HG02840 (cell line): ENCODE measurements around the gene THAP4.

ENCODE experiments used
- ATAC-seq: cut with Tn5 transposase; IDR thresholded peaks from one replicate; pipeline ENCODE4 v1.9.1; 2021; ENCODE audit warnings: mild to moderate bottlenecking, moderate library complexity, moderate number of reproducible peaks; ENCODE audit not compliant: unreplicated experiment, low FRiP score

The THAP4 gene, protein sequence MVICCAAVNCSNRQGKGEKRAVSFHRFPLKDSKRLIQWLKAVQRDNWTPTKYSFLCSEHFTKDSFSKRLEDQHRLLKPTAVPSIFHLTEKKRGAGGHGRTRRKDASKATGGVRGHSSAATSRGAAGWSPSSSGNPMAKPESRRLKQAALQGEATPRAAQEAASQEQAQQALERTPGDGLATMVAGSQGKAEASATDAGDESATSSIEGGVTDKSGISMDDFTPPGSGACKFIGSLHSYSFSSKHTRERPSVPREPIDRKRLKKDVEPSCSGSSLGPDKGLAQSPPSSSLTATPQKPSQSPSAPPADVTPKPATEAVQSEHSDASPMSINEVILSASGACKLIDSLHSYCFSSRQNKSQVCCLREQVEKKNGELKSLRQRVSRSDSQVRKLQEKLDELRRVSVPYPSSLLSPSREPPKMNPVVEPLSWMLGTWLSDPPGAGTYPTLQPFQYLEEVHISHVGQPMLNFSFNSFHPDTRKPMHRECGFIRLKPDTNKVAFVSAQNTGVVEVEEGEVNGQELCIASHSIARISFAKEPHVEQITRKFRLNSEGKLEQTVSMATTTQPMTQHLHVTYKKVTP

DNA sequence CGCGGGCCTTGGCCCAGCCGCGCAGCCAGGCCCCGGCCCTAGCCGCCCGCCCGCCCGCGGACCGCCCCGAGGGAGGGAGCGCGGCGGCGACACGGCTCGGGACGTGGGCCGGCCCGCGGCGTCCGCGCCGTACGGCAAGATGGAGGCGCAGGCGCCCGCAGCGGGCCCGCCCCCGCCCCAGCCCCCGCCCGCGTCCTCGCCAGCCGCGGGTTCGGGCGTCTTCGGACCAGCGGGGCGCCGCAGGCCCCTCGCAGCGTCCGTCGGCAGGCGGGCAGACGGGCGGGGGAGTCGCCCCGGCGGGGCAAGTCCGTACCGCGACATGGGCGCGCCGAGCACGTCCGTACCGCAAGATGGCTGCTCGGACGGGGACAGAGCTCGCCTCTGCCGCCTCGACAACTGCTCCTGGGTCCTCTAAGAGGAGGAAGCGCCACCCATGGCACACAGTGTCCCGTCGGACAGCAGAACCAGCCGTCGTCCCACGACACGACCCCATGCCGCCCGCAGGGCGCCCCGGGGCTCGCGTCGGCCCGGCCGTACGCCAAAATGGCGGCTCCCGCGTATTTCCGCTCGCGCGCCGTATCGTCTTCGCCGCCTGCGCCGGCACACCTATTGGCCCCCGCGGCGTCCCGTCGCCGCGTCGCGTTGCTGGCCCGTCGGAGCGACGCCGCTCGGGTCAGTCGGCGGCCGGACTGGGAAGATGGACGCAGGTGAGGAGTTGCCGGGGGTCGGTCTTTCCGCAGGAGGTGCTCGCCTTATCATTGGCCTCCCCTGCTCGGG lies at the start of gene THAP4, which contains the start of gene ATG4B:
Gene THAP4, minus strand, starts transcription at position 141 of the 777 bp plus-strand sequence. CDS start 141 bp downstream, outside the sequence.
Gene ATG4B, plus strand, starts transcription at position 676 of the 777 bp plus-strand sequence. Its CDS starts 22 bp downstream, at position 698.
- ATAC-seq, result peak; percentile 79

DNA sequence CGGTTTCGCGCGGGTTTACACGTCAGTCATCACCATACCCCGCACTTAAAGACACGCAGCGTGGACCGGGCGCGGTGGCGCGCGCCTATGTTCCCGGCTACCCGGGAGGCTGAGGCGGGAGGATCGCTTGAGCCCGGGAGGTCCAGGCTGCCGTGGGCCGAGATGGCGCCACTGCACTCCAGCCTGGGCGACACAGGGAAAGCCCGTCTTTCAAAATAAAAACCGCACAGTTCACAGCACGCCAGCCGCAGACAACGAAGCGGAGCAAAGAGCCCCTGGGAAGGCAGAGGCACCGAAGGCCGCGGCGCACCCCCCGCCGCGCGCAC lies 49.3 kb upstream of the THAP4 start:
- peak; percentile 20 for ATAC-seq

DNA sequence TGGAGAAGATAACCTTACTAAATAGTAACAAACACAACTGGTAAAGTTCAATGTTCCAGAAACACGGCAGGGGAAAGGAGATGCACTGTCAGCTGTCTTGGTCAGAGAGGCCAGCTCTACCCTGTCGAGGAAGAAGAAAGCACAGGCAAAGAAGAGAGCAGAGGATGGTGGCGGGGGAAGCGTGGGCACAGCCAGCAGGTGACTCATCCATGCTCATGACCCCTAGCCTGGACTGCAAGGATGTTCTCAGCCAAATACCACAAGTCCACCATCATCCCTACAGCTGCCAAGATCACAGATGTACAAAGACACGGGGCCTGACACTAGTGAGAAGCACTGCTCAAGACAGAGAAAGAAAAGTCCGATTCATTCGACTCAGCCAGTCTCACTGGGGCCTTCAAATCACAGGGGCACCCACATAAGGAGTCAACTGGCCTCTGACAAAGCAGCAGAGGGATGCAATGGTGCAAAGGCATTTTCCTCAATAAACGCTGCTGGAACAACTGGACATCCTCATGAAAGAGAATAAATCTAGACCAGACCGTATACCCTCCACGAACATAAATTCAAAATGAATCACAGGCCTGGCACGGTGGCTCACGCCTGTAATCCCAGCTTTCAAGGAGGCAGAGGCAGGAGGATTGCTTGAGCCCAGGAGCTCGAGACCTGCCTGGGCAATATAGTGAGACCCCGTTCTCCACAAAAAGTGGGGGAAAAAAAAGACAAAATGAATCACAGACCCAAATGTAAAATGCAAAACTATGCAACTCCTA lies 44.1 kb upstream of the THAP4 start:
- ATAC-seq, result no peak

DNA sequence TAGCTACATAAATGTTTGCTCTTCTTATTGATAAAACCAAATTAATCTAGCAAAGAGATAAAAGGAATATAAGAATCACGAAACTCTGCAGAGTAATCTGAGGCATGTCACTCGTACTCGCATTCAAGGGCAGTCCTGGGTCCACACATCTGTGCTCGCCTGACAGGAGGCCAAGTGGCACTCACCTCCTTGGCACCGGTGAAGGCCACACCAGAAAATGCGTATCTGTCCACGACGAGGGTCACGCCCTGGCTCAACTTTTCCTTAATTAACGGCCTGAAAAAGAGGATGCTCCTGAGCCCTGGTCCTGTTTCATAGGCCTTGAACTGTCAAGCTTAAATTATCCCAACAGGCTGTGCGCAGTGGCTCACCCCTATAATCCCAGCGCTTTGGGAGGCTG lies 43.1 kb upstream of the THAP4 start:
- no peak for ATAC-seq

DNA sequence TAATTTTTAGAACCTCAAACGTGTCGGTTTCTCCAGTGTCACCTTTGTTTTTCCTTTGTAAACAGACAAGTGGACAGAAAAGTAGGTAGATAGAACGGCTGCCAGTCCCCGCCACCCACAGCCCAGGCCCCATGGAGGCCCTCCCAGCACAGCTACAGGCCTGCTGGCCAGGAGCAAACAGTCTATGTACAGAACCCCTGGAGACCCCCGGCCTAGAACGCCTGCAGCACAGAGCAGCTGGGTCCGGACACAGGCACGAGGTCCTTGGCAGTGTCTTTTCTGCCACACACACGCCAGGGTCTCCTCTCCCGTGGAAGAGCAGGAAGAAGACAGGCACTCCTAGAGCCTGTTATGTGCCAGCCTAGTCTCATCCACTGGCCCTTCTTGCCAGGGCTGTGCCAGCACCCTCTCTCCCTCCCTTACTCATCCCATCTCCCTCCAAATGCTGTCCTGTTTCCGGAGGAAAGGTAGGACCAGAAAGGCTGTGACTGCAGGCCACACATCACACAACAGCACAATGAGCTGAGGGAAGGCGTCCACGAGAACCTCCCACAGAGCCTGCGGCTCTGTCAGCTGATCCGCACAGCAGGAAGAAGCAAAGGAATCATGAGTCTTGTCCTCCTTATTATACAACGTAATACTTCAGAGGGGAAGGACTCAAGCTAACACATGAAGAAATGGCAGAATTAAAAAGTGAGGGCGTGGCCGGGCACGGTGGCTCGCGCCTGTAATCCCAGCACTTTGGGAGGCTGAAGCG lies 42.0 kb upstream of the THAP4 start:
- no peak for ATAC-seq

DNA sequence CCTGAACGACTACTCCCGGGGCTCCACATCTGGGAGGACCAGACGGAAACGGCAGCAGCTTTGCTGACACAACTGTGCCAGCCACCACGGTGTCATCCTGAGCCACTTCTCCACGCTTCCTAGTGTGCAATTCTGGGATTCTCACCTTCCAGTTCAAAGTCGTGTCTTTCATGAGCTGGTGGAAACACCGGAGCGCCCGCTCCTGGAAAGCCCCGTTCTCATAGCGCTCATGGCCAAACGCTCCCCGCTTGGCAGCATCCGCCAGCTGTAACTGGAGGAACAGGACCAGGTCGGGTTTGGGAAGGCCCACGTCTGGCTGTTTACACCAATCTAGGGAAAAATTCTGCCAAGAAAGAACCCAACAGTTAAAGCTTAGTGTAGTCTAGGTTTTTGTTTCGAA lies 41.3 kb upstream of the THAP4 start:
- no peak for ATAC-seq

DNA sequence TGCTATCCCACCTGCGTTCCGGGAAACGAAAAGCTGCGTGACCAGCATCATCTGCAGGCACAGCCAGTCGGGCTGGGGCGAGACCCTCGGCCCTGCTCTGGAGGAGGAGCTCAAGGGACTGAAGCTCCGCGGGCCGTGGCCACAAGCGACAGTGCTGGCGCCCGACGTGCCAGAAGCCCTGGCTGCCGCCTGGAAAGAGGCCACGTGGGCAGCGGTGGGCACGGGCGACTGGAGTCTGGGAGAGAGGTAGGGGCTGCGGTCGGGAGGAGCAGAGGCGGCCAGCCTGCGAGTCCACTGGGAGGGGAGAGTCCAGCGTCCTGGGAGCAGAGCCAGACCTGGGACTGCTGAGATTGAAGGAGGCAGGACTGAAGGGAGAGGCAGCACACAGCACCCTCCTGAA lies 40.4 kb upstream of the THAP4 start:
- ATAC-seq, result no peak

DNA sequence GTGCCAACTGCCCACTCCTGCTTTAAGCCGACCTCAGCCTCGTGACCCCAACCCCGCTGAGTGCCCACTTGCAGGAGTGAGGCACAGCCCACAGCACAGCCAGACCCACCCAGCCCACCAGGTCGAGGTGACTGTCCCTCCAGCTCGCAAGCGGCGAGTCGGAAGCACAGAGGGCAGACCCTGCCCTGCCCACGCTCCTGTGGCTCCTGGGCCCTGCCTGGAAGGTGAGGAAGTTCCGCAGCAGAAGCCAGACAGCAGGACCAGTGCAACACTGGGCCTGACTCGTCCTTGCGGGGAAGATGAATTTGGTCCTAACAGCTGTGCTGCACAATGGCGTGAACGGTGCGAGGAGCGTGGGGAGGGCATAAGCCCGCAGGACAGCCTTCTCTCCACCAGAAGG lies 39.7 kb upstream of the THAP4 start:
- no peak for ATAC-seq

DNA sequence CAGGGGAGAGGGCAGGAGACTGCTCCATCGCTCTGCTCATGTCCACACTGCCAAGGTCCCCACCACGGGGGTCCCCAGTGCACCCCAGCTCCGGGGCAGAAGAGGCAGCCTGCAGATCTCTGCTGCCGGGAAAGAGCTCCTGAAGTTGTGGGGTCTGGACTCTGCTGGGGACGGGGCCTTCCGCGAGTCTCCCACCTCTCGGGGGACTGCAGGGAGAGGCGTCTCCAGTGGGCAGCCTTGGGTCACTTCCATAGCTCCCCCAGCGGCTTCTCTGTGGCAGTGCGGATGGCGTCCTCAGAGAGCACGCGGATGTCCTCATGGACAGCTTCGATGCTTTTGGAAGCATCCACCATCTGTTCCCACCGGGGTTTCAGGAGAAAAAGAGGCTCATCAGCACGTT lies 38.9 kb upstream of the THAP4 start:
- ATAC-seq, result no peak

DNA sequence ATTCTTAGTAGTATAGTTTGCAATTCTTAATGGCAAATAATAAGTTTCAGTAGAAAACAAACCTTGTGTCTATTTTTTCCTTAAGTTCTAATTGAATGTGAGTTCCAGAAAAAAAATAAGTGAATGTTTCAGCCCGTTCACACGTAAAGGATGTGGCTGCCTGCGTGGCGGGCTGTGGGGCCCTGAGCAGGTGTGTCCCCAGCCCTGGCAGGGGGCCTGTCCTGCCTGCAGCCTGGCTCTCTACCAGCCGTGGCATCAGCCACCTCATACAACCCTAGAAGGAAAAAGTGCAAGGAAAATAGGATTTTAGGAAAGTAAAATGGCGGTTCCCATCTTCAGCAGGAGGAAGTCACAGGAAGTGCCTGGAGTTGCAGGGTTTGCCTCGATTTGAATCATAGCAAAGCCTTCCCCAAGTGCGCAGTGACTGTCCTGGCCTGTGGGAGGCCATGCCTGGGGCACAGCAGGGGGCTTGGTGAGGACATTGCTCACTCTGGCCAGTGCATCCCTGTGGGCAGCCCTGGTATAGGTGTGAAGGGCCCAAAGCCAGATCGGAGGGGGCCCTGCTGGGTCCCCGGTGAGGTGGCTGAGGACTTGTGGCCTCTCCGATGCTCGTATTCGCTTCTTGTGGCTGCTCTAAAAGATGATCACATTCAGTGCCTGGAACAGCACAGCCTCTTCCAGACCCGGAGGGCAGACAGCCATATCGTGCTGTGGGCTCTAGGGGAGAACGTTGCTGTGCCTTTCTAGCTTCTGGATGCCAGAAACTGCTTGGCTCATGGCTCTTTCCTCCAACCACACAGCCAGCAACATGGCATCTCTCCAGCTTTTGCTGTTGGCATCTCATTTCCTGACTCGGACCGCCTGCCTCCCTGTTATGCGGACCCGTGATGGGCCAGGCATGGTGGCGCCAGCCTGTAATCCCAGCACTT lies 37.1 kb upstream of the THAP4 start:
- no peak for ATAC-seq

DNA sequence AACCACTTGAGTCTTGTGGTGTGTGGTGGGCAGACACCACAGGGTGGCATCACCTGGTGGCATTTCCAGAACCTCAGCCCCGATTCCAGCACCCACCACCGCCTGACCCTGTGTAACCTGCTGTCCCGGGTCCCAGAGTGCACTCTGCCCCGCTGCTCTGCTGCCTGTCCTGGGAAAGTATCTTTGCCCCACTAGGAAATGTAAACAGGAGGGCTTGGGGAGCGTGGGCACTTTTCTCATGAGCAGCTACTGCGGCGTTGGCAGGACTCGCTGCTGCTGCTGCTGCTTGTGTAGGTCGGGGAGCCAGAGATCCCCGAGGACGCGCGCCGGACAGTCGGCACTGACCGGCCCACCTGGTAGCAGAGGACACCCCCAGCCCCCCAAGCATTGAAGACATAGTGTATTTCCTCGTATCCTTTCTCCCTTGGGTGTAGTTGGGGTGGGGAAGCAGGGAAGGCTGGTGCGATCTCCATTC lies 36.3 kb upstream of the THAP4 start:
- ATAC-seq, result no peak

DNA sequence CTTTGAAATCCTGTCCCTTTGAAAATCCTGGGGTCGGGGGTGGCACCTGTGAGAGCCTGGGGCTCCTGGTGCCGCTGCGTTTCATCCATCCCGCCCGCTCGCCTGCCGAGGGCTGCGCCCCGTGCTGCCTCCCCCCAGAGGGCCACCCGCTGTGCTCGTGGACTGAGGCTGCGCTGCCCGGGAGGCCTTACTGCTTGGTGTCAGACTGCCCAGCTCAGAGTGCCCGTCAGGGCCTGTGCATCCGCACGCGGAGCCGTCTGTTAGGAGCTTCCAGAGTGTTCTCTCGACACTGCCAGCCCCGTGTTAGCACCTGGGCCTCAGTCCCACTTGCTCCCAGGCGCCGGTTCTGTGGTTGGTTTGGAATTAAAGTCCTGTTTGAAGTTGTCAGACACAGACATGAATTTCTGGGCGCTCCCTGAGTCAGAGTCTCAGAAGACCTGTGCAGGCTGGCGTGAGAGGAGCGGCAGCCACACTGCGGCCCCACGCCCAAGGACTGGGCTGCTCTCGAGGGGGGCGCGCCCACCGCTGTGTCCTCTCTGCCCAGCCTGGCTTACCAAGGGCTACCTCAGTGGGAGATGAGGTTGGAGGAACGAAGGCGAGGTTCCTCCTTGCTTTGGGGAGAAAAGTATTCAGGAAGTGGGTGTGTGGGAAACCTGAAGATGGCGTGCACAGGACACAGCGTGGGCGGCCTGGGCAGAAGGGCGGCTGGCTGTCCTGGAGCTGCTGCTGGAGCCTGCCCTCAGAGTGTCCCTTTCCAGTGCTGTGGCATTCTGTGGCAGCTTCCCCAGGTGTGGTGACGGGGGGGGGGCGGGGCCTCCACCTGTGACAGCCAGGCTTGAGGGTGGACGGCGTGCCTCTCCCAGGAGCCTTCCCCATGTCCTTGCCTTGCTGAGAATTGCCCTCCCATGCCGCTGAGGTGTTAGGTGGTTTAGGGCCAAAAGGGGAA lies 35.6 kb upstream of the THAP4 start:
- ATAC-seq, result no peak

DNA sequence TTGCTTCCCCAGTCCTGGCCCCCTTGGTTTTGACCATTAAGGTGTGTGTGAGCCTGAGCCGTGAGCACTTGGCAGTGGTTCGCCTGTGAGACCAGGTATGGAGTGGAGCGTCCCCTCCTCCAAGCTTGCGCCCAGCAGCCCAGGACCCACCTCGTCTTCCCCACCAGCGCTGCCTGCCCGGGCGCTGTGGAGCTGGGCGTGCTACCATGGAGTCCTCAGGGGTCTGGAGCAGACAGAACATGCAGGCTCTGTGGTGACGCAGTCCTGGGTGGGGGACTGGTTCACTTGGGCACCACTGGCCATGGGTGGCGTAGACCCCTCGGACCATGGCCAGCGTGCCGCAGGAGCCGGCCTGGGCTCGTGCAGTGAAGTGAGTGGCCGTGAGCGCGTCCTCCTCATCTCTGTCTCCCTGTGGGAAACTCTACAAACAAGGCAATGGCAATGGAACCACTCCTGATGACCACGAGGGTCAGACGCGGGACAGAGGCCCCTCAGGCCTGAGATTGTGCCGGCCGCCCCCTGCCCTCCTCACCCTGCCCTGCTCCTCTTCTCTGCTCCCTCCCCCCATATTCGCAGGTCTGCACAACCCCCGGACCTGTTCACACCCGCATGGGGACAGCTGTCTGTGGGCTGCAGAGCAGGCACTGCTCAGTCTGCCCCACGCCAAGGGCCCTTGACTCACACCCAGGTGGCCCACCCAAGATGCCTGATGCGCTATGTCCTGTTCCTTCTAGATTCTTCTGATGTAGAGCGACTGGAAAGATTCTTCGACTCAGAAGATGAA lies 34.7 kb upstream of the THAP4 start:
- no peak for ATAC-seq

DNA sequence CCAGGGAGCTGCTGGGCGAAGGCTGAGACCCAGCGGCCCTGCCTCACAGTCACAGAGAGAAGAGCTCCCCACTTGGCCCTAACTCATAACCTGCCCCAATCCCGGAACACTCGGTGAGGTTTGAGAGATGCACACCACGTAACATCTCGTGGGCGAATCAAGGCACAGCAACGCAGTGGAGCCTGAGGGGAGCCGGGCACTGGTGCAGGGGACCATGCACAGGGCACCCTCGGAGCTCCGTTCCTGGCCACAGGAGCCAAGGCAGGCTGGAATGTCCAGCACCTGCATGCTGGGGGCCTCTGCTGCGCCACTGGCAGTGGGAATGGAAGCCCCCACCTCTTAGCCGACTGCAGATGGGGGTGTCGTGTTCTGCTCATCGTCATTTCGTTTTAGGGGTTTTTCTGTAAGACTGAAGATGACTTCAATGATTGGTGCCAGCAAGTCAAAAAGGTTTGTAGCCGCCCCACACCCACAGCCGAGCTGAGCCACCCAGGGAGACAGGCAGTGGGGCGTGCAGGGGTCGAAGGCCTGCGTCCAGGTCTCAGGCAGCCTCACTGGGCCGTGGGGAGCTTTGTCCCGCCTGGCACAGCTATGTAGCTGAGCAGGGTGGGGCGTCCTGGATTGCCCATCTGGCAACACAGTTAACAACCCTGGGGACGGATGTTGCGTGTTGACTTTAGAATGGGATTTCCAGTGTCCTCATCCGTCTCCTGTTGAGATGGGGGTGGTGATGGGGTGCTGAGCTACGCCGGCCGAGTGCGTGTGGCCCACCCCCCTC lies 33.6 kb upstream of the THAP4 start:
- ATAC-seq, result no peak

DNA sequence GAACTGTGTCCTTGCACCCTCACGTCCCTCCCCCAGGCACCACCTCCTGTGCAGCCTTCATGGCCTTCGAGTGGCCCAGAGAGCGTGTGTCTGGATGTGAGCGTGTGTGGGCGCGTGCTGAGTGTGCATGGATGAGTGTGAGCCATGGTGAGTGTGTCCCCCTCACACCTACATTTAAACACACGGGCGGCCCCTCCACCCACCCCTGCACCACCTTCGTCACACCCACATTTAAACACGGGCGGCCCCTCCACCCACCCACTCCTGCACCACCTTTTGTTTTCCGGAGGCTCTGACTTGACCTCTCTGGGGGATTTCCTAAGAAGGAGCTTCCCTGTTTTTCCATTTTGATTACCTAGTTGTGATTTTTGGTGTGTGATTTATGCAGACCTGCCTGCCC lies 31.9 kb upstream of the THAP4 start:
- ATAC-seq, result no peak

DNA sequence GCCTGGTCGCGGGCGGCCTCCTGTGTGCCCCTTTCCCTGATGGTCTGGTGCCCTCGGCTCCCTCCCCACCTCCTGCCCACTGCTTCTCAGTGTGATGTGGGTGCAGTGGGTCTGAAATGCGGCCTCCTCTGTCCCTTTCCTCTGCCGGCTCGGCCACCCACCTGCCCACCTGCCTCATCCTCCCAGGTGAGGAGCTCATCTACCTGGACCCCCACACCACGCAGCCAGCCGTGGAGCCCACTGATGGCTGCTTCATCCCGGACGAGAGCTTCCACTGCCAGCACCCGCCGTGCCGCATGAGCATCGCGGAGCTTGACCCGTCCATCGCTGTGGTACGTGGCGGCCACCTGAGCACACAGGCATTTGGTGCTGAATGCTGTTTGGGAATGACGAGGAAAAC lies 31.4 kb upstream of the THAP4 start:
- ATAC-seq, result no peak
